NCI-H2107 treated with DMSO at 0.1 percent for 48 hours (cell line): ENCODE measurements around the gene TRNAU1AP.

ENCODE experiments used
- DNase-seq: peaks from one replicate; lab custom pipeline; 2025; ENCODE audit not compliant: unreplicated experiment; lab: John Stamatoyannopoulos, UW

The TRNAU1AP gene

GRCh38 chr1:28604411-28604810, 51.5 kb downstream of the TRNAU1AP start:
- DNase-seq: no peak

GRCh38 chr1:28604962-28605361, 52.1 kb downstream of the TRNAU1AP start:
- DNase-seq: no peak

GRCh38 chr1:28606771-28607170, 53.9 kb downstream of the TRNAU1AP start:
- no peak for DNase-seq

GRCh38 chr1:28613175-28613574, 60.3 kb downstream of the TRNAU1AP start:
- no peak for DNase-seq
